Measurements from ENCODE around the gene EXOC1. TPM values are rescaled to one million over a fixed set of nuclear protein-coding genes. Genes with fewer than 3 reads are reported as not detected.

Gene EXOC1
- total RNA-seq, 4 donors from 2014 or later: 26.2 to 60.8 (median 43.1) TPM

- no peaks in the 10 kb centered on the region for H3K4me1 ChIP-seq
- no peaks in the 10 kb centered on the region for H3K9me3 ChIP-seq
- H3K27ac ChIP-seq: no peak overlapping the region
- TF ChIP-seq POLR2AphosphoS5 (IDR thresholded peaks at IDR 0.05) (no peak), EP300 (IDR thresholded peaks at IDR 0.05; ENCODE audit: low read depth) (no peak), POLR2A (IDR thresholded peaks at IDR 0.05) (no peak)
- TF ChIP-seq, protein P1, sequence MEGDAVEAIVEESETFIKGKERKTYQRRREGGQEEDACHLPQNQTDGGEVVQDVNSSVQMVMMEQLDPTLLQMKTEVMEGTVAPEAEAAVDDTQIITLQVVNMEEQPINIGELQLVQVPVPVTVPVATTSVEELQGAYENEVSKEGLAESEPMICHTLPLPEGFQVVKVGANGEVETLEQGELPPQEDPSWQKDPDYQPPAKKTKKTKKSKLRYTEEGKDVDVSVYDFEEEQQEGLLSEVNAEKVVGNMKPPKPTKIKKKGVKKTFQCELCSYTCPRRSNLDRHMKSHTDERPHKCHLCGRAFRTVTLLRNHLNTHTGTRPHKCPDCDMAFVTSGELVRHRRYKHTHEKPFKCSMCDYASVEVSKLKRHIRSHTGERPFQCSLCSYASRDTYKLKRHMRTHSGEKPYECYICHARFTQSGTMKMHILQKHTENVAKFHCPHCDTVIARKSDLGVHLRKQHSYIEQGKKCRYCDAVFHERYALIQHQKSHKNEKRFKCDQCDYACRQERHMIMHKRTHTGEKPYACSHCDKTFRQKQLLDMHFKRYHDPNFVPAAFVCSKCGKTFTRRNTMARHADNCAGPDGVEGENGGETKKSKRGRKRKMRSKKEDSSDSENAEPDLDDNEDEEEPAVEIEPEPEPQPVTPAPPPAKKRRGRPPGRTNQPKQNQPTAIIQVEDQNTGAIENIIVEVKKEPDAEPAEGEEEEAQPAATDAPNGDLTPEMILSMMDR (IDR thresholded peaks at IDR 0.05): no peak
- H3K27me3 ChIP-seq: no peaks in the 10 kb centered on the region
- H3K36me3 ChIP-seq: peaks cover 0 to 63% (median 11%) of the 10 kb centered on the region in 4 donors
- intact Hi-C loops (cut with DNase I; ENCODE audit: low total_unique reads) (no loop called here), in situ Hi-C loops (cut with MboI; ENCODE audit: low pct_ligation_motif_present in 1 of 4, low pct_unique_long_range_greater_than_20kb in 1 of 4, low sequenced_read_pairs in 3 of 4) (no loop called here)
- DNase-seq: no peak
- 63 to 79% methylated on average over 2 of the region's 2 CpGs for WGBS, 2 donors (ENCODE audit: low coverage in 1 of 2)
- H3K4me3 ChIP-seq: no peak overlapping the region
Measured at GRCh38 chr4:55892156-55892555, 38.7 kb downstream of the EXOC1 start.

DNA sequence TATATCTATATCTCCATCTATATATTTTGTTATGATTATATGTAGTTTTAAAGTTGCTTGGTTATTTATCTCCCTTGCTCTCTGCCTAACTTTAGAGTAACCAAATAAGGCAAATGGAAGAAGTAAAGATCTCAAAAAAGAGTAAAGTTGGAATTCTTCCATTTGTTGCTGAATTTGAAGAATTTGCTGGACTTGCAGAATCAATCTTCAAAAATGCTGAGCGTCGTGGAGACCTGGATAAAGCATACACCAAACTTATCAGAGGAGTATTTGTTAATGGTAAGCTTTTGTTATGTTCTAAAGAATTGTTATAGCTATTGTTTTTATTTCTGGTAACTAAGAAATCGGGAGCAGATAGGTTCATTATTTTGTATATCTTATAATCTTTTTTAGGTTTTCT, 43.2 kb downstream of the EXOC1 start:
- no peak for DNase-seq
- intact Hi-C loops (cut with DNase I; ENCODE audit: low total_unique reads) (no loop called here), in situ Hi-C loops (cut with MboI; ENCODE audit: low pct_ligation_motif_present in 1 of 4, low pct_unique_long_range_greater_than_20kb in 1 of 4, low sequenced_read_pairs in 3 of 4) (no loop called here)
- Histone ChIP-seq H3K36me3 (peaks cover 0 to 77% (median 18%) of the 10 kb centered on the region in 4 donors), H3K4me1 (no peaks in the 10 kb centered on the region), H3K9me3 (no peaks in the 10 kb centered on the region), H3K27ac (no peak overlapping the region), H3K27me3 (no peaks in the 10 kb centered on the region), H3K4me3 (no peak overlapping the region)
- 93 to 98% methylated on average over 3 of the region's 3 CpGs for WGBS, 2 donors (ENCODE audit: low coverage in 1 of 2)
- TF ChIP-seq POLR2A (IDR thresholded peaks at IDR 0.05) (no peak), POLR2AphosphoS5 (IDR thresholded peaks at IDR 0.05) (no peak), EP300 (IDR thresholded peaks at IDR 0.05; ENCODE audit: low read depth) (no peak)
- TF ChIP-seq, protein P1 (IDR thresholded peaks at IDR 0.05): no peak

GRCh38 chr4:55902677-55903076, 49.2 kb downstream of the EXOC1 start:
- 92 to 96% methylated on average over 4 of the region's 4 CpGs for WGBS, 2 donors (ENCODE audit: low coverage in 1 of 2)
- no peak overlapping the region for H3K4me3 ChIP-seq
- no peaks in the 10 kb centered on the region for H3K9me3 ChIP-seq
- H3K27me3 ChIP-seq: no peaks in the 10 kb centered on the region
- no peak overlapping the region for H3K27ac ChIP-seq
- no peak for TF ChIP-seq EP300 (IDR thresholded peaks at IDR 0.05; ENCODE audit: low read depth)
- TF ChIP-seq POLR2AphosphoS5 (IDR thresholded peaks at IDR 0.05): no peak
- TF ChIP-seq, protein P1 (IDR thresholded peaks at IDR 0.05): no peak
- no peak for TF ChIP-seq POLR2A (IDR thresholded peaks at IDR 0.05)
- DNase-seq: no peak
- peaks cover 0 to 56% (median 15%) of the 10 kb centered on the region in 4 donors for H3K36me3 ChIP-seq
- in situ Hi-C loops (cut with MboI; ENCODE audit: low pct_ligation_motif_present in 1 of 4, low pct_unique_long_range_greater_than_20kb in 1 of 4, low sequenced_read_pairs in 3 of 4) (no loop called here), intact Hi-C loops (cut with DNase I; ENCODE audit: low total_unique reads) (no loop called here)
- H3K4me1 ChIP-seq: peaks cover 0 to 5% (median 0%) of the 10 kb centered on the region in 4 donors

GRCh38 chr4:55903577-55903976, 50.1 kb downstream of the EXOC1 start:
- in situ Hi-C loops (cut with MboI; ENCODE audit: low pct_ligation_motif_present in 1 of 4, low pct_unique_long_range_greater_than_20kb in 1 of 4, low sequenced_read_pairs in 3 of 4) (no loop called here), intact Hi-C loops (cut with DNase I; ENCODE audit: low total_unique reads) (no loop called here)
- Histone ChIP-seq H3K27me3 (no peaks in the 10 kb centered on the region), H3K36me3 (peaks cover 0 to 51% (median 14%) of the 10 kb centered on the region in 4 donors), H3K4me1 (peaks cover 0 to 5% (median 0%) of the 10 kb centered on the region in 4 donors), H3K4me3 (no peak overlapping the region), H3K9me3 (no peaks in the 10 kb centered on the region), H3K27ac (no peak overlapping the region)
- no peak for DNase-seq
- TF ChIP-seq EP300 (IDR thresholded peaks at IDR 0.05; ENCODE audit: low read depth): no peak
- TF ChIP-seq POLR2A (IDR thresholded peaks at IDR 0.05): no peak
- TF ChIP-seq, protein P1 (IDR thresholded peaks at IDR 0.05): no peak
- TF ChIP-seq POLR2AphosphoS5 (IDR thresholded peaks at IDR 0.05): no peak

All from transverse colon (tissue), 4 donors.